CD4-positive, alpha-beta T cell treated with Interleukin-1 beta for 1 hour (primary cell): ENCODE results near the gene VASH2.

Experiments
- DNase-seq, 2 donors: peaks; one replicate each; pipeline ENCODE4 v3.0.0-alpha.2; 2020 to 2022

VASH2 gene

DNA sequence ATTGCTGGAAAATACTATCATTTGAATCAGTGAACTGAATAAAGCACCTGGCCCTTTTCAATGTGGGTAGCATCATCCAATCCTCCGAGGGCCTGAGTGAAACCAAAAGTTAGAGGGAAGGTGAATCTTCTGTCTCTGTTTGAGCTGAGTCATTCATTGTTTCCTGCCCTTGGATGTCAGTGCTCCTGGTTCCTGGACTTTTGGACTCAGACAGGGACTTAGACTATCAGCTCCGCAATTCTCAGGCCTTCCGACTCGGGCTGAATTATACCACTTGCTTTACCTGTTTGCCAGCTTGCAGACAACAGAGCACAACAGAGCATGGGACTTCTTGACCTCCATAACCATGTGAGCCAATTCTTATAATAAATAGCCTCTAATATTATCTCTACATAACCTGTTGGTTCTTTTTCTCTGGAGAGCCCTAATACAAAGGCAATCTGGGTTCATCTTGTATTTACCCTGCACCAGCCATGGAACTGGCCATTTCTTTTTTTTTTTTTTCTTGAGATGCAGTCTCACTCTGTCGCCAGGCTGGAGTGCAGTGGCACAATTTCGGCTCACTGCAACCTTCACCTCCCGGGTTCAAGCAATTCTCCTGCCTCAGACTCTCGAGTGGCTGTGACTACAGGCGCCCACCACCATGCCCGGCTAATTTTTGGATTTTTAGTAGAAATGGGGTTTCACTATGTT, 19.2 kb upstream of the VASH2 start:
- no peak for DNase-seq

DNA sequence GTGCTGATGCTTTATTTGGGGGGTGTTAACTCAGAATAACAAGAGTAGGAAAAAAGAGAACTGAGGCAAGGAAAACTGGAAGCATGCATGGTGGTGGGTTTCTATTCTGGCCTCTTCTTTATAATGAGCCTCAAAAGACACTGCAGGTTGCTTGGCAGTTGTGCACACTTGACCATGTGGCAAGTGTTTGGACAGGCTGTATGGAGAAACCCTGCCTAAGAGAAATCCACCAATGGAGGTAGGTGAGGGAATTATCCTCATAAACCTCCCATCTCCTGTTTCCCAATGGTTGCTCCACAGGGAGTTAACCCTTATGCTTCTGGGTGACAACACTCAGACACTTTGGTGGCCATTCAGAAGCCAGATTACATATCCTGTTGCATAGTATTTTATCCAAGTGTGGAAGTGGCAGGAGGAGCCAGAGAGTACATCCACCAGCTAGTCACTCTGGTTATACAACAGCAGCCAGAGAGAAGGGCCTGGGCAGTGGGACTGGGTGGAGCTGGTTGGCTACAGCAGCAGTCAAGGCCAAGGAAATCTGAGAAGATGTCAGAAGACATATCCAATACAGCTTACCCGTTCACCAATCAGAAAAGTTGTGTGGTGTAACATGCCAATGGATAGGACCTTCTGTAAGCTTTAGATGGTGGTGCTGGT, 16.4 kb upstream of the VASH2 start:
- no peak for DNase-seq

DNA sequence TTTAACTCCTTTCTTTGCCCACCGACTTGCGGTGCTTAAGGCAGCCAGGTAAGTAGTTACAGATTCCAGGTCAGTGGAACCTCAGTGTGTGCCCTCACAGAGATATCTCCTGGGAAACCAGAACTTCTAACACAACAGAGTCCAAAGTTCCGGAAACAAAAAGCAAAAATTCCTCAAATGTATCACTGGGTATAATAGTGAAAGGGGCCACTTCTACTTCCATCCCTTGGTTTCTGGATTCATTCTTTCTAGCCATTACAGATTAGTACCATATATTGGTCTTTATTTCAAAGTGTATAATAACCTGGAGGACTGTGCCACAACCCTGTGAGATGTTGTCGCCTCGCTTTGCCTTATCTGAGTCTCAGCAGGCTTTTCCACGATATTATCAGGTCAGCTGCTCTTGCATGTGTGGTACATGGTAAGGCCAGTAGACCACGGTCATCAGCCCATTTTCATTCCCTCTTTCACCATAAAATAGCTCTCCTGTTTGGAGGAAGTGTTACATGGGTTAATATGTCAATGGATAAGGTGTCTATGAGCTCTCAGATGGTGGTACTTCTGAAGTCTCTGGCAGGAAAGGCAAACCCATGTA, 14.9 kb upstream of the VASH2 start:
- no peak for DNase-seq

DNA sequence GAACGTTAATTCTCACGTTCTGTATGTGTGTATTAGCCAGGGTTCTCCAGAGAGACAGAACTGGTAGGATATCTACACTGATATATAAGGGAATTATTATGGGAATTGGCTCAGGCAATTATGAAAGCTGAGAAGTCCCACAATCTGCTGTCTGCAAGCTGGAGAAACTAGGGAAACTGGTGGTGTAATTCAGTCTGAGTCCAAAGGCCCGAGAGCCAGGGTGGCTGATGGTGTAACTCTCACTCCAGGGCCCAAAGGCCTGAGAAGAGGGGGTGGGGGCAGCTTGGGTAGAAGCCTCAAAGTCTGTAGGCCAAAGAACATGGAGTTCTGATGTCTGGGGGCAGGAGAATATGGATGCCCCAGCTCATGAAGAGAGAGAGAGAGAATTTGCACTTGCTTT, 13.3 kb upstream of the VASH2 start:
- no peak for DNase-seq

- DNase-seq = no peak
Observed at GRCh38 chr1:212938846-212939245, 11.5 kb upstream of the VASH2 start.

DNA sequence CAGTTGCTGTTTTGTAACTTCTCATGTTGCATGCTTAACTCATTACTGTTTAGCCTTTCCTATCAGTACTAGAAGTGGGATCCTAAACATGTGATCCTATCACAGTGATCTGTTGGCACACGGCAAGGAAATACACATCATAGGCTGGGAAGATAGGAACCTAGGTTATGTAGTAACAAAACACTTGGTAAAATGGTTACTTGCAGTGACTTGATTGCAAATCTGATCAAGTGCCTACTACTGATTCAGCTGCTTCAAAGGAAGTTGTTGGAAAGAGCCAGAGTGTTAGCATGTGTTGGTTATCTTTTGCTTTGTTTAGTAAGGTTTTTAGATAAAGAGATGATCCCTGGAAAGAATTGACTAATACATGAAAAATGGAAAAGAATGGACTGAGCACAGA, 8.9 kb upstream of the VASH2 start:
- DNase-seq = no peak

- DNase-seq = no peak
Observed at GRCh38 chr1:212942679-212943392, 7.5 kb upstream of the VASH2 start.

DNA sequence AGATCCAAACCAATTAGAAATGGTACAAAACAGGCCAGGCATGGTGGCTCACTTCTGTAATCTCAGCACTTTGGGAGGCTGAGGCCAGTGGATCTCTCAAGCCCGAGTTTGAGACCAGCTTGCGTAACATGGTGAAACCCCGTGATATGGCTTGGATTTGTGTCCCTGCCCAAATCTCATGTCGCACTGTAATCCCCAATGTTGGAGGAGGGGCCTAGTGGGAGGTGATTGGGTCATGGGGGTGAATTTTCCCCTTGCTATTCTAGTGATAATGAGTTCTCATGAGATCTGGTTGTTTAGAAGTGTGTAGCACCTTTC, 7.0 kb upstream of the VASH2 start:
- DNase-seq = no peak

DNA sequence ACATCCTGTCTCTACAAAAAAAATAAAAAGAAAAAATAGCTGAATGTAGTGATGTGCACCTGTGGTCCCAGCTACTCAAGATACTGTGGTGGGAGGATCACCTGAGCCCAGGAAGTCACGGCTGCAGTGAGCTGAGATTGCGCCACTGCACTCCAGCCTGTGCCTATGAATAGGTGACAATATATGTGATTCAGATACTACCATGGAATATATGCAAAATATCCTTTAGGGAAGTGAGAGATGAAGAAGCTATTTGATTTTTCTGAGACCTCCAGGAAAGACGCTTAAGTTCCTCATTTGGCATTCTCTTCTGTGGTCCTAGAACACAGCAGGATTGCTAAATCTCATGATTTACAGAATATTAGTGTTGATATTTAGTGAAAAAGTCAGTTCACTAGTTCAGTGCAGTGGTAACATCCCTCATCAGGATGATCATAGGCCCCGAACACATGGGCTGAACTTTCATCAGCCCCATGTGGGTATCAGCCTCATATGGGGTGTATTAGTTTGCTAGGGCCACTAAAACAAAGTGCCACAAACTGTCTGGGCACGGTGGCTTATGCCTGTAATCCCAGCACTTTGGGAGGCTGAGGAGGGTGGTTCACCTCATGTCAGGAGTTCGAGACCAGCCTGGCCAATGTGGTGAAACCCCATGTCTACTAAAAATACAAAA, 6.0 kb upstream of the VASH2 start:
- DNase-seq = no peak

DNA sequence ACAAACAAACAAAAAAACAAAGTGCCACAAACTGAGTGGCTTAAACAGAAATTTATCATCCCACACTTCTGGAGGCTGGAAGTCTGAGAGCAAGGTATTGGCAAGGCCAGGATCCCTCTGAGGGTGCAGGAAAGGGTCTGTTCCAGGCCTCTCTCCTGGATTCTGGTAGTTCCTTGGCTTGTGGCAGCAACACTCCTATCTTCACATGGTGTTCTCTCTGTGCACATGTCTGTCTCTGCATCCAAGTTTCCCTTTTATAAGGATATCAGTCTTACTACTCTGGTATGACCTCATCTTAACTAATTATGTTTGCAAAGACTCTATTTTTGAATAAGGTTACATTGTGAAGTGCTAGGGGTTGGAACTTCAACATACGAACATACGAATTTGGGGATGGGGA, 5.3 kb upstream of the VASH2 start:
- DNase-seq = no peak

DNA sequence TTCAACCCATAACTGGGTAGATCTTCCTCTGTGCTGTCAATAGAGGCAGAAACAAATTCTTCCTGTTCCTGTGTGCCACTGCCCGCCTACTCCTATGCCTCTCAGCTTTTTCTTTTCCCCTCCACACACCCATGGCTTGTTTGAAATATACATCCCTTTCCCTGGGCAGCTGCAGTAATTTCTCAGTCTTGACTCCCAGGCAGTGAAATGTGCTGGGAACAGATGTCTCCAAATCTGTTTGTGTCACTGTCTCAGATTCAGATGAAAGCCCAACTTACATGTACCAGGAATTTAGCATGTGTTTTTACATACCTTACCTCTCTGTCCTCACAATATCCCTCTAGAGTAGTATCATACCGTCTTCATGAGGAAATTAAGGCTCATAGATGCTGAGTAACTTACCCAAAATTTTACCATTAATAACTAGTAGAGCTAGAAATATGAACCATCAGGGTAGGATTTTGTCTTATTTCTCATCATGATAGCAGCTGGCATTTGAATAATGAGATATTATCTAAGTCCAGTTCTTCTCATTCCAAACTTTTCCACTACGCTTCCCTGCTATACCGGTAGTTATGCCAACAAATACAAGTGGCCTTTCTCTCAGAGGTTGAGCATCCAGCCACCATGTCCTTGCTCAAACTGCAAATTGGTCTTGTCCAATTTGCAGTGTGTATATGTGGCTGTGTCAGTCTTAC, 4.7 kb upstream of the VASH2 start:
- no peak for DNase-seq

GRCh38 chr1:212946872-212947271, 3.5 kb upstream of the VASH2 start:
- no peak for DNase-seq

- no peak for DNase-seq
Observed at GRCh38 chr1:212949771-212950170, 570 bp upstream of the VASH2 start.

GRCh38 chr1:212951126-212951946, 995 bp downstream of the VASH2 start:
- no peak for DNase-seq

DNA sequence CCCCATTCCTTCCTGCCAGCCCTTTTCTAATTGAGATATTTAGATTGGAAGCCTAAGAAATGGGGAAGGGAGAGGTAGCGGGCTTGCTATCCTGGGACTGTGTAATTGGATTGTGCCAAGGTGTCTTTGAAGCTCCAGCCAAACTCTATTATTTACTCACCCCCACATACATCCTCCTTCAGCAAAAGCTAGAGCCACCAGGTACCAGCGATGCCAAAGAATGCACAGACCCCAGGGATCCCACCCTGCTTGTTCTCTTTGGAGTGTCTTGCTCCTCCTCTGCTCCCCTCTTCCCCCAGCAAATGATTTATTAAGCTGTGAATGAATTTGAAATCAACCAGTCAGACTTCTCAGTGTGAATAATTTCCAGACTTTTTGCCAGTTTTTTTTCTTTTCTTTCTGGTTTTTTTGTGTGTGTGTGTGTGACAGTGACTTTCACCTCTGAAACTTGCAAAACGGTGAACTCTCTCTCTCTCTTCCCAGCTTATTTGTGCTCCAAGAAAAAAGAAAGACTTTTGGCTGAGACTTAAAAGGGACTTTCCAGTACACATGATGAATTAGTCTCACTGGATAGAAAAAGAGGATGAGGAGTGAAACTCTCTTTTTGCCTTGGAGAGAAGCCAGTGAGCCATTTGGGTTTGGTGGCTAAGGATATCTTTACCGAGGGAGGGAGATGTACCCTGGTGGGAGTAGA, 1.8 kb downstream of the VASH2 start:
- no peak for DNase-seq

GRCh38 chr1:212952641-212952976, 2.3 kb downstream of the VASH2 start:
- DNase-seq = no peak

- DNase-seq = no peak
Observed at GRCh38 chr1:212953321-212953720, 3.0 kb downstream of the VASH2 start.

- DNase-seq = no peak
Observed at GRCh38 chr1:212954514-212954913, 4.2 kb downstream of the VASH2 start.

GRCh38 chr1:212955098-212955497, 4.8 kb downstream of the VASH2 start:
- DNase-seq = no peak

DNA sequence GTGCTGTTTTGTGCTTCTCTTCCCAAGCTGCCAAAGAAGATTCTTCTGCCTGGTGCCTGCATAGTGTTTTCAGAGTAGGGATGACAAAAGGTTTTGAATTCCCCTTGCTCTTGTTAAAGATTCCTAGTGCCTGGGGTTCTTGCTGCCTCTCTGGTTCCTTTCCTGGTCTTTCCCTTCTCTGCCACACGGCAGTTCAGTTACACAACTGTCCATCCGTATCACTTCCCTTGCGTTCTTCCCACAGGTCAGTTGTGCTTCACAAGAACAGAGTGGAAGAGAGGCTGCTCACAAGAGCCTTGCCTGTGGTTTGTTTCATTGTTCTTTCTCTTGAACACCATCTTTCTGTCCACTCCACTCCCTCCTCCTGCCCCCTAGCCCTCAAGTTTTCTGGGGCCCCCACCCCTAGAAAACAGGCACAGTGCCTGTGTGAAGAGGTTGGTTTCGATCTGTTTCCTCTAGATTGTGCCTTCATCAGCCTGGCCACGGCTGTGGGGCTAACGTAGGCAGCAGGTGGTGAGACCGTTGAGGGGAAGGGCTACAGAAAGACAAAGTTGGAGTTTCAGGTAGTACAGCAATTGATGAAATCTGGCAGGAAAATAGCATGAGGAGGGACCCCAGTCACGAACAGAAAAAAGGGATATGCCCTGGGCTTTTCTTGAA, 5.8 kb downstream of the VASH2 start:
- DNase-seq = no peak

GRCh38 chr1:212957546-212957945, 7.2 kb downstream of the VASH2 start:
- no peak for DNase-seq
